Neural cell (in vitro differentiated cells): ENCODE measurements around the gene DGKG.

ENCODE experiments used
- CTCF ChIP-seq: fragments of 450-650 bp; IDR thresholded peaks from 2 replicates; pipeline ENCODE4 v1.5.1; 2014; ENCODE audit warnings: antibody characterized with exemption, mild to moderate bottlenecking, moderate library complexity; ENCODE audit not compliant: poor library complexity, severe bottlenecking
- EP300 ChIP-seq: fragments of 450-650 bp; conservative IDR thresholded peaks from 2 replicates; pipeline ENCODE4 v1.6.1; 2014; ENCODE audit warnings: antibody characterized with exemption, mild to moderate bottlenecking, moderate library complexity; ENCODE audit not compliant: poor library complexity, severe bottlenecking
- MXI1 ChIP-seq: fragments of 450-650 bp; conservative IDR thresholded peaks from 2 replicates; pipeline ENCODE4 v1.6.1; 2014; ENCODE audit warnings: antibody characterized with exemption, mild to moderate bottlenecking; ENCODE audit not compliant: poor library complexity, severe bottlenecking
- TAF1 ChIP-seq: IDR thresholded peaks from 2 replicates; pipeline ENCODE4 v1.6.1; 2012; ENCODE audit warnings: low read depth

- TF ChIP-seq CTCF (no peak), EP300 (no peak), MXI1 (no peak), TAF1 (no peak)
These were observed 53.5 kb downstream of the DGKG start for GRCh38 chr3:186308549-186308948.
